KBM-7 (cell line): Measurements from ENCODE around the gene CAPN12.

ENCODE experiments used
- DNase-seq: peaks from one replicate; pipeline ENCODE4 v3.0.0-alpha.2; 2015
- in situ Hi-C: fragments of 300-500 bp; cut with MboI; formaldehyde crosslinking; loops from 2 replicates; pipeline ENCODE4 v1.14.3; 2020; ENCODE audit warnings: low sequenced_read_pairs, low pct_unique_long_range_greater_than_20kb, mixed read lengths

The CAPN12 gene

GRCh38 chr19:38686530-38686888 is 57.8 kb downstream of the CAPN12 start:
- peak; percentile 77 for DNase-seq
- in situ Hi-C loops = no loop called here

- no peak for DNase-seq
- in situ Hi-C loops = no loop called here
Measured at GRCh38 chr19:38685666-38686529, 58.4 kb downstream of the CAPN12 start.

- in situ Hi-C loops = no loop called here
- no peak for DNase-seq
Measured at GRCh38 chr19:38684862-38685665, 59.2 kb downstream of the CAPN12 start.

- DNase-seq = no peak
- in situ Hi-C loops = no loop called here
Measured at GRCh38 chr19:38684078-38684861, 60.0 kb downstream of the CAPN12 start.

- peak; percentile 77 for DNase-seq
- in situ Hi-C loops = no loop called here
Measured at GRCh38 chr19:38683393-38684077, 60.7 kb downstream of the CAPN12 start.

GRCh38 chr19:38682872-38683392 is 61.3 kb downstream of the CAPN12 start:
- no peak for DNase-seq
- in situ Hi-C loops = no loop called here

GRCh38 chr19:38682195-38682867 is 61.9 kb downstream of the CAPN12 start:
- in situ Hi-C loops = no loop called here

More at GRCh38 chr19:38682195-38682867, 61.9 kb downstream of the CAPN12 start:
- no peak for DNase-seq
